ENCODE data around the gene AFAP1. TPM values are rescaled to one million over a fixed set of nuclear protein-coding genes. Genes with fewer than 3 reads are reported as not detected.

The AFAP1 gene
- total RNA-seq, 1 experiment from 2014 or later: 22.5 TPM

DNA sequence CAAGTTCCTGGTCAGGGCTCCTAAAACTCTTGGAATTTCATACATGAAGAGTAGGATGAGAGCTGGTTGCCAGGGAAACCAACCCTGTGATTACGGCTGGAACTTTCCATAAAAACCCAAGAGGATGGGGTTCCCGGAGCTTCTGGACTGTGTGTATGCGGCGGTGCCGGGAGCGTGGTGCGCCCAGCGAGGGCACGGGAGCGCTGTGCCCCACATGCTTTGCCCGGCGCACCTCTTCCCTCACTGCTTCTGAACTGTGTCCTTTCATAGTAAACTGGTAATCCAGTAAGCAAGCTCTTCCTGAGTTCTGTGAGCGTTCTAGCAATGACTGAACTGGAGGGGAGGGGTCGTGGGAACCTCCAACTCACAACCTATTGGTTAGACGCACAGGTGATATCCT, 152.6 kb downstream of the AFAP1 start:
- CTCF ChIA-PET: interaction anchor here (1.6 kb wide), 1 partner anchor 18 kb away, joined by 6 read pairs; no protein-coding TSS in a partner anchor
- Mint-ChIP-seq H3K36me3 (ENCODE audit: insufficient read depth, unreplicated experiment) (peaks cover 5% of the 10 kb centered on the region), H3K4me3 (ENCODE audit: unreplicated experiment) (no peak overlapping the region), H3K27me3 (ENCODE audit: insufficient read depth, unreplicated experiment) (no peaks in the 10 kb centered on the region), H3K4me1 (ENCODE audit: insufficient read depth, unreplicated experiment) (no peaks in the 10 kb centered on the region), H3K9me3 (ENCODE audit: unreplicated experiment) (no peaks in the 10 kb centered on the region), H3K27ac (ENCODE audit: low read depth, unreplicated experiment) (no peak overlapping the region)
- DNase-seq (ENCODE audit: unreplicated experiment): no peak
- POLR2A ChIA-PET: interaction anchor here (0.6 kb wide), 1 partner anchor 151 kb away, joined by 3 read pairs; no protein-coding TSS in a partner anchor
- intact Hi-C loops (cut with micrococcal nuclease): no loop called here
- BruUV-seq (replicated peaks): no TSS peak
- no peak for TF ChIP-seq CTCF (IDR thresholded peaks at IDR 0.05; ENCODE audit: unreplicated experiment)

DNA sequence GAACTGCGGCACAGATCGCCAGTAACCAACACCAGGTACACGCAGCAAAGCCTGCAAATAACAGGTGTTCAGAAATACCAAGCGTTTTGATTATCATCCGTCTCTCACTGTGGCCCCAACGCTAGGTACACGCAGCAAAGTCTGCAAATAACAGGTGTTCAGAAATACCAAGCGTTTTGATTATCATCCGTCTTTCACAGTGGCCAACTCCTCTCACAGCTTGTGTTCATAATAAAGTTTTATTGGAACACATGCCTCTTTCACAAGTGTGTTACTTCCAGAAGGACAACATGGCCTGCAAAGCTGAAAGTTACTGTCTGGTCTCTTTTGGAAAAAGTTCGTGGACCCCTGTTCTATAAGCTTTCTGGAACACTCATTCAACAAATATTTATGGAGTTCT, 153.1 kb downstream of the AFAP1 start:
- ChIA-PET CTCF (interaction anchor here (0.8 to 1.6 kb wide), 3 partner anchors 18 to 683 kb away, joined by 3 to 6 read pairs (median 3); no protein-coding TSS in a partner anchor), POLR2A (interaction anchor here (0.6 kb wide), 1 partner anchor 151 kb away, joined by 3 read pairs; no protein-coding TSS in a partner anchor)
- BruUV-seq (replicated peaks): no TSS peak
- Mint-ChIP-seq H3K9me3 (ENCODE audit: unreplicated experiment) (no peaks in the 10 kb centered on the region), H3K27ac (ENCODE audit: low read depth, unreplicated experiment) (no peak overlapping the region), H3K27me3 (ENCODE audit: insufficient read depth, unreplicated experiment) (no peaks in the 10 kb centered on the region), H3K4me1 (ENCODE audit: insufficient read depth, unreplicated experiment) (no peaks in the 10 kb centered on the region), H3K36me3 (ENCODE audit: insufficient read depth, unreplicated experiment) (no peaks in the 10 kb centered on the region), H3K4me3 (ENCODE audit: unreplicated experiment) (no peak overlapping the region)
- DNase-seq (ENCODE audit: unreplicated experiment): no peak
- no peak for TF ChIP-seq CTCF (IDR thresholded peaks at IDR 0.05; ENCODE audit: unreplicated experiment)
- intact Hi-C loops (cut with micrococcal nuclease): no loop called here

GRCh38 chr4:7786040-7786439, 153.6 kb downstream of the AFAP1 start:
- Mint-ChIP-seq H3K4me3 (ENCODE audit: unreplicated experiment) (no peak overlapping the region), H3K27ac (ENCODE audit: low read depth, unreplicated experiment) (no peak overlapping the region), H3K9me3 (ENCODE audit: unreplicated experiment) (no peaks in the 10 kb centered on the region), H3K27me3 (ENCODE audit: insufficient read depth, unreplicated experiment) (no peaks in the 10 kb centered on the region), H3K4me1 (ENCODE audit: insufficient read depth, unreplicated experiment) (no peaks in the 10 kb centered on the region), H3K36me3 (ENCODE audit: insufficient read depth, unreplicated experiment) (peaks cover 2% of the 10 kb centered on the region)
- ChIA-PET CTCF (interaction anchor here (0.8 to 1.6 kb wide), 3 partner anchors 19 to 683 kb away, joined by 3 to 6 read pairs (median 3); no protein-coding TSS in a partner anchor), POLR2A (no interaction called here)
- intact Hi-C loops (cut with micrococcal nuclease): no loop called here
- DNase-seq (ENCODE audit: unreplicated experiment): no peak
- no peak for TF ChIP-seq CTCF (IDR thresholded peaks at IDR 0.05; ENCODE audit: unreplicated experiment)
- BruUV-seq (replicated peaks): no TSS peak

DNA sequence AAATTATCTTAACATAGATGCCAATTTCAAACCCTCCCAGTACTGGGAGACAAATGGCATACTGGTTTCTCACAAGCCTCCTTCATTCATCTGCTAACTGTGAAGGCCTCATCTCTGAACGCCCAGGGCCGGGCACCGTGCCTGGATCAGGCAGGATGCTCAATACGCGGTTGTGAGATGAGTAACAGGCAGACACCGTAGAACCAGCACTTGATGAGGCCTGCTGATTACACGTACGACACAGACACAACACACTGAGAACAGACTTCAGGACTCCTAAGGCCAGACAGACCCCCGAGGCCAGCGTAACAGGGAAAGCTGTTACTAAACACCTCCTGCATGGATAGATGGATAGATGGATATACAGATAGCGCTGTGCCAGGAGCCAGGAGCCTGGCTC, 154.6 kb downstream of the AFAP1 start:
- Mint-ChIP-seq H3K27me3 (ENCODE audit: insufficient read depth, unreplicated experiment) (no peaks in the 10 kb centered on the region), H3K27ac (ENCODE audit: low read depth, unreplicated experiment) (no peak overlapping the region), H3K9me3 (ENCODE audit: unreplicated experiment) (no peaks in the 10 kb centered on the region), H3K36me3 (ENCODE audit: insufficient read depth, unreplicated experiment) (peaks cover 13% of the 10 kb centered on the region), H3K4me3 (ENCODE audit: unreplicated experiment) (no peak overlapping the region), H3K4me1 (ENCODE audit: insufficient read depth, unreplicated experiment) (no peaks in the 10 kb centered on the region)
- POLR2A ChIA-PET: no interaction called here
- intact Hi-C loops (cut with micrococcal nuclease): no loop called here
- CTCF ChIA-PET: no interaction called here
- DNase-seq (ENCODE audit: unreplicated experiment): no peak
- TF ChIP-seq CTCF (IDR thresholded peaks at IDR 0.05; ENCODE audit: unreplicated experiment): no peak
- BruUV-seq (replicated peaks): no TSS peak

Measured in MCF 10A (cell line).